NCI-H524 (cell line): Measurements from ENCODE around the gene MYRFL.

Source experiments
- DNase-seq, 2 experiments: peaks; one replicate each; lab custom pipeline; 2025; lab: John Stamatoyannopoulos, UW

MYRFL gene

DNA sequence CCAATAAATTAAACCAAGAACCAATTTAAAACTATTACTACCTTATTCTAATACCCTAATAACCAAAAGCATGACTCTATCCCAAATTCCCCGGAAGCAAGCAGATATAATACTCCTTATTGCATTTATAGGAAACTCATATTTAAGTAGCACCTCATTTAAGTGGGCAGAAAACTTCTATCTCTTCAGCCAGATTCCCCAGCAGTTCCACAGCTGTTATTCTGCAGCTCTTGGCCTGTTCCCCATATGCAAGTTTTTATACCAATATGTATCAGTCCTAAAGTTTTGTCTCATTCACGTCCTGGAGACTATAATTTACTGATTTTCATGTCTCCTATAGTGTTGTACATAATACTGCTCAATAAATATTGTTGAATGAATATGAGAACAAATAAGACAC is 106.5 kb downstream of the MYRFL start:
- DNase-seq = no peak

- DNase-seq = no peak
Observed at GRCh38 chr12:69932154-69932553, 107.1 kb downstream of the MYRFL start.

DNA sequence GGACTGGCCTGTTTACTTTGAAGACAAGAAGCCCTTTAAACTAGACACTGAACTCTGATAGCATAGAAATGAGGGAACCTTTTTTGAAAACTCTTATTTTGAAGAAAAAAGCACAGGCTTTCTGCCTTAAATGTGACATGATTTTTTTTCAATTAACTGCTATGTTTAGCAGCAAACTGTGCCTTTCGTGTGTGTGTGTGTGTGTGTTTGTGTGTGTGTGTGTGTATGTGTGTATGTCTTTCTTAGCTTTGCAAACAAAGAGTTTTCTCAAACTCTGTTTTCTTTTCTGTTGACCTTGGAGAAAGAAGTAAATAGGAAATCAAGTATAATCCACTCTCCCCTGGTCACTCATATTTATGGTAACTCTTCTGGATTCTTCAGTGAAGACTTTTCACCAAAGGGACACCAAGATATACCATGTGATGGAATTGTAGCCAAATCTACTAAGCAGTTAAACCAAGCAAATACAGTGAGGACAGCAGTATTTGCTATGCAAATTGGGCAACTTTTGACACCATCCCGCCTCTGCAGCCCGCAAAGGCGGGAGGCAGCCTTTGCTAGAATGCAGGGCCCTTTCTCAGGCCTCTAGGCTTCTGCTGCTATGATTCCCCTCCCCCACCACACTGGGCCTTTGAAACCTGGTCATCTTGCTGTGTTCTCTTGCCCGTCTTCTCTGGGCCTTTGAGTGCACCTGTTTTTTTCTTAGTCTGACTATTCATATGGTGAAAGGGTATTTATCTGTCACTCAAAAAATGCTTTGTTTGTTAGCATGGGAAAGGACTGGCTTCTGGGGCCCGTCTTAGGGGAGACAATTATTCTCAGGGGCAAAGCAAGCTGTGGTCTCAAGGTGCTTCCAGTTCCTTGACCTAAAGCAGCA is 107.9 kb downstream of the MYRFL start:
- DNase-seq = no peak

- no peak for DNase-seq
Observed at GRCh38 chr12:69934011-69934410, 109.0 kb downstream of the MYRFL start.

DNA sequence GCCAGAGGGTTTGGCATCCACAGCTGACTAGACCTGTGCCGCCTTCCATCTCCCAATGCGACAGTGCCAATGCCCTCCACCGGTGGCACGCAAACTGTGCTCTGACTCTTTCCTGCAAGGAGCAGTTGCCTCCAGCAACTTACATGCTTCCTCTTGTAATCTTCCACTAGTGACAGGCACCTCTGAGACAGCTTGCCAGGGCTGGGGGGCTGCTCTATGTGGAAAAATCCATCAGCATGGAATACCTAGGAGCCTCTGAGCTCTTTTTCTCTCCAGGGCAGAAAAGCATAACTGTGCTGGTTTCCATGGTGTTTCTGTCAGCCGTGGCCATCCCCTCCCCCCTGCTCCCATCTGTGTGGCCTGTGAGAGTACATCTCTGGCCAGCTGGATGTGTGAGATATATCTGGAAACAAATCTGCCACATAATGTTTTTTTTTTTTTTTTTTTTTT is 110.6 kb downstream of the MYRFL start:
- DNase-seq = peak; percentile 49 to 78

- DNase-seq = no peak
Observed at GRCh38 chr12:69936214-69936731, 111.2 kb downstream of the MYRFL start.

DNA sequence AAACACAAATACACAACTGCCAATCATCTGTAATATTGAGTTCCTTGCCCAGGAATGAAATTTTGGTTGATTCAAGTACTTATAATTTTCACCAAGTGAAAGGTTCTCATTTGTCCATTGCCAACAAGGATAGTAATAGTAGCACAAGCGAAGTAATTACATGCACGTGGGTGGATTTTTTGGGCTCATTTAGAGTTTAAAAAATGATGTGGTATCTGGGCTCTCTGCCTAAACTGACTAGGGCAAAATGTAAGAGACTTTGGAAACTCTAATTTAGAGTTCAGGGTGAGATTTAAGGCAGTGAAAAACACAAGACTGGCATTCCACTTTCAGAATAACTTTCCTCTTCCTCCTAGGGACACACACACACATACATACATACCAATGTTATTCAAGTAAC is 111.7 kb downstream of the MYRFL start:
- no peak for DNase-seq

DNA sequence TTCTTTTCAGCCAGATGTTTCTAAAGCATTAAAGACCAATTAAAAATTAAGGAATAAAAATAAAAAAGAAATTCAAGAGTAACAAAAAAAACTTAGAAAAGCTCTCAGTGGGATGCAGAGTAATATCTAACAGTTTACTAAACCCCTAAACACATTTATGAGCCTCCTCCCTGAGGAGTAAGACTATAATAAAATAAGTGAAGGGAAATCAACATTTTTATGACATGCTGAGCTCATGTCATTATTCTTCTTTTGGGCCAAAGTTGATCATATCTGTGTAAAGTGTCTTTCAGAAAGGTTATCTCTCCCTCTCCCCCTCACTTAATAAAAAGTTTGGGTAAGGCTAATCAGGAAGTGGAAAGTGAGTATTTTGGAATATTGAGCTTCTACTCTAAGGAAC is 122.1 kb downstream of the MYRFL start:
- no peak for DNase-seq

DNA sequence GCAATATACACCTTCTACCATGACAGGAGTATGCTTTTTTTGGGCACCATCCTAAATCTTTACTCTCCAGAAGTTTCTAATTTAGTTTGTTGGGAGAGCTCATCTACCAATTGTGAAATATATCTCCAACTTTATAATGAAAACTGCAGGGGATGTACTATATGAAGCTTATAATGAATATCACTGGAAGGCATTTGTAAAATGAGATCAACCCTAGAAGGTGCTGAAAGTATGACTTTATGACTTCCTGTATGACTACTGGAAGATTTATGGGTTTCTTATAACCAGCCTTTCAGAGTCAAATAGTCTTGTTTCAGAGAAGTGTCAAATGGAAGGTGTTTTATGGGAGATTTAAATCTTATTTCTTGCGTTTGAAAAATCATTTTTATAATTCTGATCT is 122.9 kb downstream of the MYRFL start:
- no peak for DNase-seq

DNA sequence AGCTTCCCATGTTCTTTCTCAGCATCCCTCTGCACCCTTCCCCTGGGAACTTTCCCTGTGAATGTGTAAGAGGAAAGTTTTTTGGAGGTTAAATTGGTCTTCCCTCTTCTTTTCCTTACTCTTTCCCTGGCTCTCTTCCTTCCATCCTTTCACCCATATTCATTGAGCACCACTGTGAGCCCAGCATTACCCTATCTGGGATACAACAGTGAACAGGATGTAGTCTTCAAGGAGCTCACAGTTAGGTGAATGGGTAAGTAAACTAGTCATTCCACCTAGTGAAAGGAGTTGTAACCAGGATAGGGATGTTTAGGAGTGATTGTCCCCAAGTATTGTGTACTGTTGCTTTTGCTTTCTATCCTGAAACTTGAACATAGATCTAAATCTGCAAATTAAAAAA is 123.8 kb downstream of the MYRFL start:
- DNase-seq = no peak

- no peak for DNase-seq
Observed at GRCh38 chr12:69949311-69950002, 124.4 kb downstream of the MYRFL start.

- no peak for DNase-seq
Observed at GRCh38 chr12:69951108-69951507, 126.1 kb downstream of the MYRFL start.

GRCh38 chr12:69952890-69953289 is 127.9 kb downstream of the MYRFL start:
- no peak for DNase-seq

DNA sequence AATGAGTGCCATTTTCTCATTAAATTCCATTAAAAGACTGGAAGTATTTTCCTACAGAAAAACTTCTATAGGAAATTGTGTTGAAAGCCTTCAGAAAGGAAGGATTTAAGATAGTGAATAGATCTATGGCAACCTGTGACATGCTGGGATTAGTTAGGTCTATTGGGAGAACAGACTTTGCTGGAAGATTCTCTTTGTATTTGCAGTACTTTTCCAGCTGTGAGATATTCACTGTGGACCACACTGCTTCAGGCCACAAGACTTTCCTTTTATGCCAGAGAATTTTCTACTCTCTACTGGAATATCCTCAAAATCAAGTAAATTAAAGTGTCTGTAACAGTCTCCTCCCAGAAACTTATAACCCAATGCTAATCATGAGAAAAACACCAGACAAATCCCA is 136.2 kb downstream of the MYRFL start:
- DNase-seq = no peak

- no peak for DNase-seq
Observed at GRCh38 chr12:69966409-69966808, 141.4 kb downstream of the MYRFL start.

GRCh38 chr12:69966839-69967238 is 141.8 kb downstream of the MYRFL start:
- DNase-seq = no peak

GRCh38 chr12:69969011-69969410 is 144.0 kb downstream of the MYRFL start:
- no peak for DNase-seq

DNA sequence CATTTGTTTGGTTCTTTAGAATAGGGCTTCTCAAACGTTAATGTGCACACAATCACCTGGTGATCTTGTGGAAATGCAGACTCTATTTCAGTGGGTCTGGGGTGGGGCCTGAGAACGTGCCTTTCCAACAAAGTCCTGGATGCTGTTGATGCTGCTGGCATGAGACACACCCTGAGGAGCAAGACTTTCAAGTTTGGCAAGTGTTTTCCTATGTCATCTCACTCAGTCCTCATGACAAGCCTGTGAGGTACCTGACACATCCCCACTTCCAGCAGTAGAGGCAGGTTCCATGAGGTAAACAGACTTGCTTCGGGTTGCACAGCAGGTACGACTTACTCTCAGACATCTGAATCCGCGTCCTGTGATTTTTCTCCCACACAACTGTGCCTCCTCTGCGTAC is 147.1 kb downstream of the MYRFL start:
- no peak for DNase-seq

DNA sequence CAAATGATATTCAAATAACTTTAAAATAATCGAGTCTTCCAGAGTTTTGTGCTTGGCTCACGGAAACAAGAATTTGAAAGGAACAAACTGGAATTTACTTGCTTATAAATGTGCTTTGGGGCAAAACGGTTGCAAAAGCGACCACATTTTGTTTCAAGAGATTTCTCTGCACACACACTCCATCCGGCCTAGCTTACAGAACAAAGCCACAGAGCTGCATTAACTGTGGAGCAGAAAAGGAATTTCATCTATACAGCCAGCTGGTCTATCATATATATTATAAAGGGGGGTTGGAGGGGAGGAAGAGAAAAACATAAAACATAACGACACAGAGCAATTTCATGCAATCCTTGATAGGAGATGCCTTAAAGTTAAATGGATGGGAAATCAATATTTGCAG is 153.0 kb downstream of the MYRFL start:
- DNase-seq = no peak

- DNase-seq = no peak
Observed at GRCh38 chr12:69981881-69982475, 157.0 kb downstream of the MYRFL start.

DNA sequence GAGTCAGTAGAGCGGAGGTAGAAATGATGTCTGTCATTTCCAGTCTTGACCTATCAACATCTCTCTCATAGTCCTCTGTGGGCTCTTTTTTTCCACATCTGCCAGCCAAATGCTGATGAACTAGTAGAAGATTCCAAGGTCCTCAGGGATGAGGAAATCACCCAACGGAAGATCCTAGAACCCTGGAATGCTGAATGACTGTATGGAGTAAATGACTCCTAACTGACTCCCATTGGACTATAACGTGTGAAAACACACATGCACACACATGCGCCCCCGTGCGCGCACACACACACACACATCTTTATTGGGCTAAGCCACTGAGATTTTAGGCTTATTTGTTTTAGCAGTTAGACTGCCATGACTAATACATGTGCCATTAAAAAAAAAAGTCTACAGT is 159.2 kb downstream of the MYRFL start:
- no peak for DNase-seq

DNA sequence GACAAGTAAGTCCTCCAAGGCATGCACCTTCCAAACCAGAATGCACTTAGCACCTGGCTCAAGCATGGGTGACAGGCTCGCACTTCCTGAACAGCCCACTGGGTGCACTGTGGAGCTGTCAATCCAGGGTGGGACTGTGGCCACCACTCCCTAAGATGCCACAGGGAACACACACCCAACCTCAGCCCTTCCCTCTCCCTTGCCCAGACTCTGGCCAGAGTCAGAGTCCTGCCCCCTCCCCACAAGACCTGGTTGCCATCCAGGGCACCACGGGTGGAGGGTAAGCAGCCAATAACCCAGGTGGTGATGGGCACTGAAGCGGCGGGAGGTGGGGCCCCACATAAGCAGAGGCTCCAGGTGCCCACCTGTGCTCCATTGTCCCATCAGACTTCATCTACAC is 160.6 kb downstream of the MYRFL start:
- DNase-seq = peak; percentile 12 to 42

- no peak for DNase-seq
Observed at GRCh38 chr12:69986114-69986513, 161.1 kb downstream of the MYRFL start.
